Hypothalamus (tissue), 51 donors: ENCODE data around the gene TLDC2.
A peak's percentile ranks its signal among the peaks of the same experiment; 100 is the strongest.
"Not testable (repeated sequence)": the region's sequence is repeated elsewhere in the genome, so short reads cannot be mapped to it uniquely, and the experiment has no call there.

Source experiments
- DNase-seq, 51 donors: peaks; one replicate each; lab custom pipeline; 2025; lab: John Stamatoyannopoulos, UW

Gene TLDC2

DNA sequence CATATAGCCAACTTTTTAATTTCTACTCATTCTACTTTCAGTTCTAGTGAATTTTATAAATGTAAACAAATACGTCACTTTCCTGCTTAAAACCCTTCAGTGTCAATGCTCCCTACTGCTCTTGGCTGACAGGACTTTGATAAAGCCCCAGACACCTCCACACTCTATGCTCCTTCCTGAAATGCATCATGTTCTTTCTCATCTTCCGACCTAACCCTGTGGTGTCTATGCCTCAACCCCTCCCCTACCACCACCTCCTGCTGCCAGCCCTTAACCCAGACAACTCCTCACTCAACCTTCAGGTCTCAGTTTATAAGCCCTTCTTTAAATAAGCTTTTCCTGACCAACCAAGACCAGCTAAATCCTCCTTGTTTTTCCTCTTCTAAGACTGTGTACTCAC lies 19.1 kb downstream of the TLDC2 start:
- DNase-seq, result no peak

DNA sequence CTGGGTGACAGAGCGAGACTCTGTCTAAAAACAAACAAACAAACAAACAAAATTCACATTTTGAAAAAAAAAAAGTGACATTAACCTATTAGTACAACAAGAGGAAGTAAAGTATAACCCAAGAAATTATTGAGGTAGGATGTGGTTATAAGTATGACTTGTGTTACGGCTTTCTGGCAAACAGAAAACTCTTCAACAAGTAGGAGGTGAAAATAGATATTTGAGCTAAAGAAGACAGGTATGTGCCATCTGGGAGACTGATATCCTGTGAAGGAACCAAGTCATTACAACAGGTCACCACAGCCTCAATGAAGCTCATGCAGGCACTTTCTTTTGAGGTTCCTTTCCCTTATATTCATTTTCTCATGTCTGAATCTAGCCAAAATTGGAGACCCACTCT lies 28.8 kb downstream of the TLDC2 start:
- DNase-seq, result no peak

DNA sequence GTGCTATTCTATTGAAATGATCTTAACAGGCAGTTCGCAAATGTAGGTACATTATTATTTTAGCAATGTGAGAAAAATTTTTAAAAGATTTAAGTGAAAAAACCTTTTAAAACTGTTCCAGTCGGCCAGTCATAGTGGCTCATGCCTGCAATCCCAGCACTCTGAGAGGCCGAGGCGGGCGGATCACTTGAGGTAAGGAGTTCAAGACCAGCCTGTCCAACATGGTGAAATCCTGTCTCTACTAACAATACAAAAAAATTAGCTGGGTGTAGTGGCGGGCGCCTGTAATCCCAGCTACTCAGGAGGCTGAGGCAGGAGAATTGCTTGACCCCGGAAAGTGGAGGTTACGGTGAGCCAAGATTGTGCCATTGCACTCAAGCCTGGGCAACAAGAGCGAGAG lies 29.6 kb downstream of the TLDC2 start:
- not testable (repeated sequence) for DNase-seq

DNA sequence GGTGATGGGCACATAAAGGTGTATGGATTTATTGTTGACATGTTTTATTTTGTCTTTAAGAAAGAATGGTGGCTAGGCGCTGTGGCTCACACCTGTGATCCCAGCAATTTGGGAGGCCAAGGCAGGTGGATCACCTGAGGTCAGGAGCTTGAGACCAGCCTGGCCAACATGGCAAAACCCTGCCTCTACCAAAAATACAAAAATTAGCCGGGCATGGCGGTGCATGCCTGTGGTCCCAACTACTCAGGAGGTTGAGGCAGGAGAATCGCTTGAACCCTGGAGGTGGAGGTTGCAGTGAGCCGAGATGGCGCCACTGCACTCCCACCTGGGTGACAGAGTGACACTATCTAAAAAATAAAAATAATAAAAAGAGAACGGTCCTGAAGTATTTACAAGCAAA lies 30.1 kb downstream of the TLDC2 start:
- DNase-seq, result not testable (repeated sequence)

DNA sequence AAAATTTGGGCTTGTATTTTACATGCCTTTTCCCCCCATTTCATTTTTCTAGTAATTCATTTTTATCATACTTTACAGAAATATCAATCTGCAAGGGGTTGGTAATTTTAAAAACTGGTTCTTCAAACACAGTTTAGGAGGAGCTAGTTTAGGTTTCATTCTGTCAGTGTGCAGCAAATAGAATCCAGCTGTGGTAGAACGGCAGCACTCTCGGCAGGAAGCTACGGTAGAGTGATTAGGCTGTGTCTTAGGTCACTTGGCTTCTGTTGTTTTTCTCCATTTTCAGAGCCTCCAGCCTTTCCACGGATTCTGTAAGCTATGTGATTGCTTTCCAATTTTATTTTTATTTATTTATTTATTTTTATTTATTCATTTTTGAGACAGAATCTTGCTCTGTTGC lies 32.7 kb downstream of the TLDC2 start:
- DNase-seq, result no peak

DNA sequence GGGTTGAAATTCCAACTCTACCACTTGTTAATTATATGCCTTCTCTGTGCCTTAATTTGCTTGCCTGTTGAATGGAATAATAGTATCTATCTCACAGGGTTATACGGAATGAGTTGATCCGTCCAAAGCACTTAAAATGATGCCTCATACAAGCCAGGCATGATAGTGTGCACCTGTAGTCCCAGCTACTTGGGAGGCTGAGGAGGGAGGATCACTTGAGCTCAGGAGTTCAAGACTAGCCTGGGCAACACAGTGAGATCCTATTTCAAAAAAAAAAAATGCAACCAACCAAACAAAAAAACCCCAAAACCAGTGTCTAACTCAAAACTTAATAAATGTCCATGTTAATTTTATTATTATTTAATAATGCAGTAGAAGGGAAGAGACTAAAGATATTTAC lies 40.3 kb downstream of the TLDC2 start:
- DNase-seq, result no peak

DNA sequence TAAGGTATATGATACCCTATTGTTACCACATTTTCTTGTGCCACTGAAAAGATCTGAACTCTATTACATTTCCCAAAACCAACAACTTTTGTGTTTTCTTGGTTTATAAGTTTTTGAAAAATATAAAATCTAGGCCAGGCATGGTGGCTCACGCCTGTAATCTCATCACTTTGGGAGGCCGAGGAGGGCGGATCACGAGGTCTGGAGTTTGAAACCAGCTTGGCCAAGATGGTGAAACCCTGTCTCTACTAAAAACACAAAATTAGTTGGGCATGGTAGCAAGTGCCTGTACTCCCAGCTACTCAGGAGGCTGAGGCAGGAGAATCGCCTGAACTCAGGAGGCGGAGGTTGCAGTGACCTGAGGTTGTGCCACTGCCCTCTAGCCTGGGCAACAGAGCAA lies 41.3 kb downstream of the TLDC2 start:
- DNase-seq, result no peak

DNA sequence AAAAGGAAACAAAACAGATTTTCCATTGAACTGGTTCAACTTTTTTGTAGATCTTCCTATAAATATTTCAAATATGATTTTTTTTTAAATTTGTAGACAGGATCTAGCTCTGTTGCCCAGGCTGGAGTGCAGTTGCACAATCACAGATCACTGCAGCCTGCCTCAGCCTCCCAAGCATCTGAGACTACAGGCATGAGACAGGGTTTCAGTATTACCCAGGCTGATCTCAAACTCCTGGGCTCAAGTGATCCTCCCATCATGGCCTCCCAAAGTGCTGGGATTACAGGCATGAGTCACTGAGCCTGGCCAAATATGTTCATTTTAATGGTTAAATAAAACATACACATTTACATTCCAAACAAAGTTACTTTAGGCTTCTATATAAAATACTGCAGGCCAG lies 42.0 kb downstream of the TLDC2 start:
- DNase-seq, result no peak

DNA sequence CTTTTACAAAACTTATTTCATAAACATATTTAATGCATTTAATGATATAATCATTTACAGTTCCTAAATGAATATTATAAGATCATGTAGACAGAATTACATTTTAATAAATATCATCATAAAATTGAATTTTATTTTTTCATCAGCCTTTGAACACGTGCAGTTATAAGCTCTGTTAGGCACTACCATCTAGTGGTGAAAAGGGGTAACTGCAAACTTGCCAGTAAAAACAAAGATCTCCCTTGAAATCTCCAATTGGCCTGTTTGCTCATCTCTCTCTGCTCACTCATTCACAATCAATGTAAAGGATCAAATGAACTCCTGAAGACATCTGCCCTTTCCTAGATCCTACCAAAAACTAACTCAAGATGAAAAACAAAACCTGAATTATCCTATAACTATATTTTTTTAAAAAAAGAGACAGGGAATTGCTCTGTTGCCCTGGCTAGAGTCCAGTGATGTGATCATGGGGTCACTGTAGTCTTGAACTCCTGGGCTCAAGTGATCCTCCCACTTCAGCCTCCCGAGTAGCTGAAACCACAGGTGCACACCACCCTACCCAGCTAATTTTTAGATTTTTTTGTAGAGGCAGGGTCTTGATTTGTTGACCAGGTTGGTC lies 43.9 kb downstream of the TLDC2 start:
- DNase-seq, result peak in 5 of 51 donors; percentile 3 to 40 (median 15)

DNA sequence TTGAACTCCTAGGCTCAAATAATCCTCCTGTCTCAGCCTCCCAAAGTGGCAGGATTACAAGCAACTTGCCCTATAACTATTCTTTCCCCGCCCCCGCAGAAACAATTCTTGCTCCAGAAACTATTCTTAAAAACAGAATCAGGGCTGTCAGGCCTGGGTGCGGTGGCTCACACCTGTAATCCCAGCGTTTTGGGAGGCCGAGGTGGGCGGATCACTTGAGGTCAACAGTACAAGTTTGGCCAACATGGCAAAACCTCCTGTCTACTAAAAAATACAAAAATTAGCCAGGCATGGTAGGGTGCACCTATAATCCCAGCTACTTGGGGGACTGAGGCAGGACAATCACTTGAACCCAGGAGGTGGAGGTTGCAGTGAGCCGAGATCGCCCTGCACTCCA lies 44.4 kb downstream of the TLDC2 start:
- DNase-seq, result no peak

DNA sequence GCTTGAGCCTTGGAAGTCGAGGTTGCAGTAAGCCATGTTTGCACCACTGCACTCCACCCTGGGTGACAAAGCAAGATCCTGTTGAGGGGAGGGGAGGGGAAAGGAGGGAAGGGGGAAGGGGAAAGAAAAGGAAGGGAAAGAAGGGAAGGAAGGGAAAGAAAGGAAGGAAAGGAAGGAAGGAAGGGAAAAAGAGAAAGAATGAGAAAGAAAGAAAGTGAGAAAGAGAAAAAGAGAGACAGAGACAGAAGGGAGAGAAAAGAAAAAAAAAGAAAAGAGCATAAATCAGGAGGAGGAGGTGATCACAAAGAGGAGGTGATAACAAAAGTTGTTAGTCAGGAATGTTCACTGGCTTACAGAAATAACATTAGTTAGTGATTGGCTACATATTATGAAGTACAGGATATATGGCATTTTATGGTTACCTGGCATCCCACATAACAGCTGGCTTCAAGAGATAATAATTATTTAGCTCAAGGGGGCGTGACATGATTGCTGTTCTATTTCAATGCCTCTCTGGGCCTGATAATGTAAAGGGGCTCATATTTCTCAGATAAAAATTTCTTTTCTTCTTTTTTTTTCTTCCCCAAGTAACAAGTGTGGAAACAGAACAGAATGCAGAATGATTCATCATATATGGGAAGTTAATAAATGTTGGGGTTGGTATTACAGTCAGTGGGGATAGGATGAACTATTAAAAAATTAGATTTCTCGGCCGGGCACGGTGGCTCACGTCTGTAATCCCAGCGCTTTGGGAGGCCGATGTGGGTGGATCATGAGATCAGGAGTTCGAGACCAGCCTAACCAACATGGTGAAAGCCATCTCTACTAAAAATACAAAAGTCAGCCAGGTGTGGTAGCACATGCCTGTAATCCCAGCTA lies 48.5 kb downstream of the TLDC2 start:
- no peak for DNase-seq

DNA sequence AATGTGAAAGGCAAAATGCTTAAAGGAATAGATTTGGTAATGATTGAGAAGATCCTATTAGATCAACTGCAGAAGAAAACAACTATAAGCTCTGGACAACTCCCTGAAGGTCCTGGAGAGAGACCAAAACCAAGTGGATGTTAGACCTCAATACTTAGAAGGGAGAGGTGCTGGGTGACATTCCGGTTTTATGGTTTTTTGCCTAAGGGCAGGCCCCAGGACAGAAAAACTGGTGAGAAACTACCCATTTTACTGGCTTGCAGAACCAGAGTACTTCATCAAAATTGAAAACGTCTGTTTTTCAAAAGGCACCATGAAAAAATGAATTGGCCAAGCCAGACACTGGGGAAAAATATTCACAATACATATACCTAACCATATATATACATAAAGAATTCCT lies 49.3 kb downstream of the TLDC2 start:
- DNase-seq, result no peak

DNA sequence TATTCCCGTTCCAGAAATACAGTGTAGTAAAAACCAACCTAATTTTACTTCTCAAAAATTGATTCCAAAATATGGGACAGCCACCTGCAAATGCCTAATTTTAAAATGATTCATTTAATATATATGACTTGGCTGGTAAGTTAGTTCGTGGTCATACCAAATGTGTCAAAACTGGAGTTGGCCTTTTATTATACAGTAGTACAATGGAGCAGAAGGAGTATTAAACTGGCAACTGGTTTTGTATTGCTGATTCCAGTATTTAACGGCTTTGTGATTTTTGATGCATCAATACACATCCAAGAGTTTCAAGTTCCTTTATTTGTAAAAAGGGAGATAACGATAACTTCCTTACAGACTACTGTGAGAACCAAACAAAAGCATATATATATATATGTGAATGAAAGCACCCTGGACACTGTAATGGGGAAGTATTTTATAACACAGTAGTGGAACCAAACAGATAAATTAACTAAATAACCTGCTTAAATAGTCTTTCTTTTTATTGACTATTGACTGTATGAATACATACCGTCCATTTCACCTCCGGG lies 50.8 kb downstream of the TLDC2 start:
- no peak for DNase-seq

DNA sequence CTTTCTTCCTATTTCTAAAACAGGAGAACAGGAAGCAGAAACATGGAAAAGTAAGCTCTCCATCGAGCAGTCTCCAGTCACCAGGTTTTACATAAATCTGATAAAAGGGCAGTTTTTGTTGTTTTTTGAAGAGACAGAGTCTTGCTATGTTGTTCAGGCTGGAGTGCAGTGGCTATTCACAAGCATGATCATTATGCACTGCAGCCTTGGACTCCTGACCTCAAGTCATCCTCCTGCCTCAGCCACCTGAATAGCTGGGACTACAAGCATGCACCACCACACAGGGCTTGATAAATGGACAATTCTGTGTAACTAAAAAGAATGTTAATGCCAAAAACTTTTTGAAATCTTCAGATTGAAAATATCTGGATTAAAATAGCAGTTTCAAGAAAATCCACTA lies 51.8 kb downstream of the TLDC2 start:
- DNase-seq, result no peak

DNA sequence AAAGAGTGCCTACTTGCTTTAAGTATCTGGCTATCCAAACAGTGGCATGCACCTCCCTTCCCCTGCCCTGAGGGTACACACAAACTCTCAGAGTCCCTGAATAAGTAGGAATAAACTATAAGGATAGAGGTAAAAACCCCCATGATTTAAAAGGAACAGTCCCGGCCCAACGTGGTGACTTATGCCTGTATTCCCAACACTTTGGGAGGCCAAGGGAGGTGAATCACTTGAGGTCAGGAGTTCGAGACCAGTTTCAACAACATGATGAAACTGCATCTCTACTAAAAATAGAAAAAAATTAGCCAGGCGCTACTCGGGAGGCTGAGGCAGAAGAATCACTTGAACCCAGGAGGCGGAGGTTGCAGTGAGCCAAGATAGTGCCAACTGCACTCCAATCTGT lies 53.4 kb downstream of the TLDC2 start:
- no peak for DNase-seq

DNA sequence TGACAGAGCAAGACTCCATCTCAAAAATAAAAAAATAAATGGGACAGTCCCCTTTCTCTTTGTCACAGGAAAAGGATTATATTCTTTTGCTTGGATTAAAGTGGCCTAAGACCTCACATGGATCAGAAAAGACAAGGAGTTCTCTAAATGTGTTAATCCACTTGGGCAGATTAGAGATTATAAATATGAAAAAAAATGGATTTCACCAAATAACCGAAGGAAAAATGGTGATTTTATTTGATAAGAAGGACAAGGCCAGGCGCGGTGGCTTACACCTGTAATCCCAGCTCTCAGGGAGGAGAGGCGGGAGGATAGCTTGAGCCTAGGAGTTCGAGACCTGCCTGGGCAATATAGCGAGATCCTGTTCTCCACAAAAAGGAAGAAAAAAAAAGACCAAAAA lies 53.8 kb downstream of the TLDC2 start:
- no peak for DNase-seq

DNA sequence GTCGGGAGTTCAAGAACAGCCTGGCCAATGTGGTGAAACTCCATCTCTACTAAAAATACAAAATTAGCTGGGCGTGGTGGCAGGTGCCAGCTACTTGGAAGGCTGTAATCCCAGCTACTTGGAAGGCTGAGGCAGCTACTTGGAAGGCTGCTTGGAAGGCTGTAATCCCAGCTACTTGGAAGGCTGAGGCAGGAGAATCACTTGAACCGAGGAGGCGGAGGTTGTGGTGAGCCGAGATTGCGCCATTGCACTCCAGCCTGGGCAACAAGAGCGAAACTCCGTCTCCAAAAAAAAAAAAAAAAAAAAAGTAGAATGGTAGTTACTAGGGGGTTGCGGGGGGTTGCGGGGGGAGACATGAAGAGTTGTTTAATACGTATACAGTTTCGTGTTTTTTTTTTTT lies 56.1 kb downstream of the TLDC2 start:
- not testable (repeated sequence) for DNase-seq

DNA sequence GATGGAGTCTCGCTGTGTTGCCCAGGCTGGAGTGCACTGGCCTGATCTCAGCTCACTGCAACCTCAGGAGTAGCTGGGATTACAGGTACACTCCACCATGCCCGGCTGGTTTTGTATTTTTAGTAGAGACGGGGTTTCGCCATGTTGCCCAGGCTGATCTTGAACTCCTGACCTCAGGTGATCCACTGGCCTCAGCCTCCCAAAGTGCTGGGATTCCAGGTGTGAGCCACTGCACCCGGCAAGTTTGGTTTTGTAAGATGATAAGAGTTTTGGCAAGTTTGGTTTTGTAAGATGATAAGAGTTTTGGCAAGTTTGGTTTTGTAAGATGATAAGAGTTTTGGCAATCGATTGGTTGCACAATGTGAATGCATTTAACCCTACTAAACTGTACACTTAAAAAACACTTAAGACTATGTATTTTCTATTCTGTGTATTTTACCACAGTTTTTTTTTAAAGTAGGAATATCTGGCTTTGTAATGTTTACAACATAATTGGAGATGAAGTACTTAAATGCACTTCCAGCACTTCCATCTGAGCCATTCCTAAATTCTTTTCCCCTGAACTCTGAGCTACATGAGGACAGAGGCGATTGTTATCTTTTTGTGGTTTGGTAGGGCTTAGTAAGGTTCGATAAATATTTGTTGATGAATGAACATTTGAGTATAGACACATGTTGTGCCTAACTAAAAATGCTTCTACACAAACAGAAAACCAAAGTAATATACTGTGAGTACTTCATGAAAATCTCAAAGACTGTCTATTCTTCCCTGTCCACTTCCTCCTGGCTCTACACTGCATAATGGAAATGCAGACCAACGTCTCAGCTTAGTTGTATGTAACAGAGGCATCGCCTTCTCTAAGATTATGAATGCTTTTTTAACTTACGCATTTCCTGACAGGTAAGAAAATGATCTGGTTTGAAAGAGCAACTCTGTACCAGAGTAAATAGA lies 56.8 kb downstream of the TLDC2 start:
- no peak for DNase-seq

DNA sequence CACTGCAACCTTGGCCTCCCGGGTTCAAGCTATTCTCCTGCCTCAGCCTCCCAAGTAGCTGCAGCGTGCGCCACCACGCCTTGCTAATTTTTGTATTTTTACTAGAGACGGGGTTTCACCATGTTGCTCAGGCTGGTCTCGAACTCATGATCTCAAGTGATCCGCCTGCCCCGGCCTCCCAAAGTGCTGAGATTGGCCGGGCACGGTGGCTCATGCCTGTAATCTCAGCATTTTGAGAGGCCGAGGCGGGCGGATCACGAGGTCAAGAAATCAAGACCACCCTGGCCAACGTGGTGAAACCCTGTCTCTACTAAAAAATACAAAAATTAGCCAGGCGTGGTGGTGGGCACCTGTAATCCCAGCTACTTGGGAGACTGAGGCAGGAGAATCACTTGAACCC lies 57.6 kb downstream of the TLDC2 start:
- DNase-seq, result not testable (repeated sequence)

DNA sequence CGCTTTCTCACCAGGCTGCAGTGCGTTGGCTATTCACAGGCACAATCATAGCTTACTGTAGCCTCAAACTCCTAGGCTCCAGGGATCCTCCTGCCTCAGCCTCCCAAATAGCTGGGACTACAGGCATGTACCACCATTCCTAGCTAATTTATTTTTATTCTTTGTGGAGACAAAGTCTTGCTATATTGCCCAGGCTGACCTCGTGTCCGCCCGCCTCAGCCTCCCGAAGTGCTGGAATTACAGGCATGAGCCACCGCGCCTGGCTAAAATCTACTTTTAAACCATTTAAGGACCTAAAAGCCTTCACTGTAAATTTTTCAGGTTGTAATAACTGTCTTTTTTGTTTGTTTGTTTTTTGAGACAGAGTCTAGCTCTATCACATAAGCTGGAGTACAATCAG lies 60.4 kb downstream of the TLDC2 start:
- no peak for DNase-seq
